ENCODE results near the gene INTS3.
"Not testable (repeated sequence)": the region's sequence is repeated elsewhere in the genome, so short reads cannot be mapped to it uniquely, and the experiment has no call there.

INTS3 gene

DNA sequence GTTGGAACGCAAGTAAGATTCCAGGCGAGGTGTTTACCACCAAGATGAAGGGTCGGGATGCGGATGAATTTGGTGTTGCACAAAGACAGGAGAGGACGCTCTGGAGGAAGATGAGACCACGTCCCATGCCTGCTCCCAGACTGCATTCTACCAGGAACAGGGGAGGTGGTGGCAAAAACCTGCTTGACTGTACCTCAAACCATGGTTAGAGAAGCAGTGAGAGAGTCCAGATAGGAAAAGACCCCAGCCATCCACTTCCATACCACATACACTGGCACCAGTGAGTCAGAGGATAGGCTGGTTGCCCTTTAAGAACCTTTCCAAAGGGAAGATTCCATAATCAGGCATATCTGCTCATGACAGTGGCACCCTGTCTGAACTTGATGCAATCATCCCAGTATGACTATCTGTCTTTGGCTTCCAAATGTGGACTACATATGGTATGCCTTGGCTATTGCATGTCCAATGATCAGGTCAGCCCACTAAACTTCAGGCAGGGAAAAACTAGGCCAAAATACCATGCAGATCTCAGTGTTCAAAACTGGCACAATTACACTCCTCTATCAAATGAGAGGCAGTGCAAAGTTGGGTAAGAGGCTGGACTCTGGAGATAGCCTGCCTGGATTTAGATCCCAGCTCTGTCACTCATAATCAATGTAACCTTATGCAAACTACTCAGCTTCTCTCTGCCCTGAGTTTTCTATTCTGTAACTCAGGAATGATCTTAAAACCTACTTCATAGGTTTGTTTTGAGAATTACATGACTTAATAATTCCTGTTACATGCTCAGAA, 28.7 kb upstream of the INTS3 start:
- in situ Hi-C loops (cut with MboI; ENCODE audit: low sequenced_read_pairs): no loop called here

DNA sequence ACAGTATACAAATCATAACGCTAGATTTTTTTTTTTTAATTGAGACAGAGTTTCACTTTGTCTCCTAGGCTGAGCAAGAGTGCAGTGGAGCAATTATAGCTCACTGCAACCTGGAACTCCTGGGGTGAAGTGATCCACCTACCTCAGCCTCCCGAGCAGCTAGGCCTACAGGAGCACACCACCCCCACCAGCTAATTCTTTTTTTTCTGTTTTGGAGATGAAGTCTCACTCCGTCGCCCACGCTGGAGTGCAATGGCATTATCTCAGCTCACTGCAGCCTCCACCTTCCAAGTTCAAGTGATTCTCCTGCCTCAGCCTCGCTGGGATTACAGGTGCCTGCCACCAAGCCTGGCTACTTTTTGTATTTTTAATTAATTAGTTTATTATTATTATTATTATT, 28.1 kb upstream of the INTS3 start:
- in situ Hi-C loops (cut with MboI; ENCODE audit: low sequenced_read_pairs): no loop called here

DNA sequence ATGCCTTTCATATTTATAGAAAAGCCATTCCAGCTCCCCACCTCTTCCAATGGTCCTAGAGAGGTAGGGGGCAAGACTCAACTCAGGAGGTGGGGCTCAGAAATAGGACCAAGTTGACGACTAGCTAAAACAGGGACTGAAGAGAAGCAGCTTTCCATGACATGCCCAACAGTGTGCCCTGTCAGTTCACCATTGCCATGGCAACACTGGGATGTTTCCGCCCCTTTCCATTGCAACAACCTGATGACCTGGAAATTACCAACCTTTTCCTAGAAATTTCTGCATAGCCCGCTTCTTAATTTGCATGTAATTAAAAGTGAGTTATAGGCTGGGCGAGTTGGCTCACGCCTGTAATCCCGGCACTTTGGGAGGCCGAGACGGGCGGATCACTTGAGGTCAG, 22.4 kb upstream of the INTS3 start:
- in situ Hi-C loops (cut with MboI; ENCODE audit: low sequenced_read_pairs): no loop called here

DNA sequence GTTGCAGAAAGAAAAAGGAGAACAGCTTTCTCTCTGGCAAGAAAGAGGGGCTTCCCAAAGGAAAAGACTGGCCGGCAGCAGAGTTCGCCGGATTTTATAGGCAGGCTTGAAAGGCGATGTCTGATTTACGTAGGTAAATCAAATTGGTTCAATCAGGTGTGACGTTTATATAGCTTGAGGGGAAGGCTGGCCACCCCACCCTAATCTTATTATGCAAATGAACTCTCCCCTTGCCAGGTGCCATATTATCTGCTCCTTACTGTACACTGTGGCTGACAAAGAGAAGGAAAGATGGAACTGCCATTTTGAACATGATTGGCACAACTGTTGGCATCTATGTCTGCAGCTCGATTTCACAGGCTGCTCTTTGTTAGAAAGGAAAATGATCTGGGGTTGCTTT, 16.8 kb upstream of the INTS3 start:
- in situ Hi-C loops (cut with MboI; ENCODE audit: low sequenced_read_pairs): no loop called here

DNA sequence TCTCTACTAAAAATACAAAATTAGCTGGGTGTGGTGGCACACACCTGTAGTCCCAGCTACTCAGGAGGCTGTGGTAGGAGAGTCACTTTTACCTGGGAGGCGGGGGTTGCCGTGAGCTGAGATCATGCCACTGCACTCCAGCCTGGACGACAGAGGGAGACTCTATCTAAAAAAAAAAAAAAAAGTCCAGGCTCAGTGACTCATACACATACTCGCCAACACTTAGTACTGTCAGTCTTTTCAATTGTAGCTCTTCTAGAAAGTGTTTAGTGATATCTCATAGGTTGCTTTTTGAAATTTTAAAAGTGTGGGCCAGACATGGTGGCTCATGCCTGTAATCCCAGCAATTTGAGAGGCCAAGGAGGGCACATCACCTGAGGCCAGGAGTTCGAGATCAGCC, 11.6 kb upstream of the INTS3 start:
- in situ Hi-C loops (cut with MboI; ENCODE audit: low sequenced_read_pairs): not testable (repeated sequence)

DNA sequence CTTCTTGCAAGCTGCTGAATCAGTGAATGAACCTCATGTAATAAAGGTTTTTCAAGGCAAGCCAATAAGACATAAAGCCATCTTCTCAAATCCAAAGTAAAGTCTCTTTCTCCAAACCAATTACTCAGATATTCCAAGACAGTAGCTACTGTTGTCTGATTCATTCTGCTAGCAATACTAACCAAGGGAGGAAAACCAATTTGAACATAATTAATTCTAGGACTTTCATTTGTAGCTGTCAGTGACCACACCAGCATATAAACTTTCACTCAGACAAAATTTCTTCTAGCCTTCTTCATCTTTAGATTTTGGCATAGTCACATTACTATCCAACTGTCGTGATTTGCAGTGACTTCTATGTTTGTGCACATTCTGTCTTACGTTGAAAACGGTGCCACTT, 10.5 kb upstream of the INTS3 start:
- in situ Hi-C loops (cut with MboI; ENCODE audit: low sequenced_read_pairs): no loop called here

DNA sequence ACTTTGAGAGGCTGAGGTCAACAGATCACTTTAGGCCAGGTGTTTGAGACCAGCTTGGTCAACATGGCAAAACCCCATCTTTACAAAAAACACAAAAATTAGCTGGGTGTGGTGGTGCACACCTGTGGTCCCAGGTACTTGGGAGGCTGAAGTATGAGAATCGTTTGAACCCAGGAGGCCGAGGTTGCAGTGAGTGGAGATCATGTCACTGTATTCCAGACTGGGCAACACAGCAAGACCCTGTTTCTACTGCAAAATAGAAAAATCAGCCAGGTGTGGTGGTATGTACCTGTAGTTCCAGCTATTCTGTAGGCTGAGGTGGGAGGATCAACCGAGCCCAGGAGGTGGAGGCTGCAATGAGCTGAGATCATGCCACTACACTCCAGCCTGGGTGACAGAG, 4.2 kb upstream of the INTS3 start:
- in situ Hi-C loops (cut with MboI; ENCODE audit: low sequenced_read_pairs): no loop called here

DNA sequence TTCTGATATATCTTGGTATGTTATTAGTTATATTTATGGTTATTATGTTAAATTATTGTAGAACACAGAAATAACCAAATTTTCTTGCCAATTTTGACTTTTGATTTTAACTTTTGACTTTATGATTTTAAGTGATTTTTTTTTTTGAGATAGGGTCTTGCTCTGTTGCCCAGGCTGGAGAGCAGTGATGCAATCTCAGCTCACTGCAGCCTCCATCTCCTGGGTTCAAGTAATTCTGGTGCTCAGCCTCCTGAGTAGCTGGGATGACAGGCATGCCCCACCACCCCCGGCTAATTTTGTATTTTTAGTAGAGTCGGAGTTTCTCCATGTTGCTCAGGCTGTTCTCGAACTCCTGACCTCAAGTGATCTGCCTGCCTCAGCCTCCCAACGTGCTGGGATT, 3.2 kb upstream of the INTS3 start:
- in situ Hi-C loops (cut with MboI; ENCODE audit: low sequenced_read_pairs): not testable (repeated sequence)

DNA sequence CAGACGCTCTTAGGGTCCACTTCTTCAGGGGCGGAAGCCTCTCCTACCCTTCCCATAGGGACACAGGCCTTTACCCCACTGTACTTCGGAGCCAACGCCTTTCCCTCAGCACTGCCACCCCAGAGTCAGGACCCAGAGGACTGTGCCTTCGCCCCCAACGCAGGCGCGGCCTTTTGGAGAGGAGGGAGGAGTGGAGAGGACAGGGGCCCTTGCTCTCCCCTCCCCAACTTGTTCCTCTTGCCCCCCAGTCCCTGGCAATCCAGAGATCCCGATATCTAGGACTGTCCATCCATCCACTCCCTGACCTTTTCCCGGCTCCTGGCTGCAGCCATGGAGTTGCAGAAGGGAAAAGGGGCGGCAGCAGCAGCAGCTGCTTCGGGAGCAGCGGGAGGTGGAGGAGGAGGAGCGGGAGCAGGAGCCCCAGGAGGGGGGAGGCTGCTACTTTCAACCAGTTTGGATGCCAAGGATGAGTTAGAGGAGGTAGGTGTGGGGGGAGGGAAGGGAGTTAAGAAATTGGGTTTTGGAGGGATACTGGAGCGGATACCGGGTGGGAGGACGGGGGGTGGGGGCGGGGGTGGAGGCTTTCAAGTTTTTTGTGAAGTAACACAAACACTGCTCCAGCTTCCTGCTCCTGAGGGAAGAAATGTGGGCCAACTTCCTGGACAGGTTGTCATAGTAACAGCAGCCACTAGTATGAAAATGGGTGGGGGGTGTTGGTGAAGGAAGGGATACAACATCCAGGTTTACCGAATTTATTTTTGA, 636 bp downstream of the INTS3 start:
- in situ Hi-C loops (cut with MboI; ENCODE audit: low sequenced_read_pairs): no loop called here

DNA sequence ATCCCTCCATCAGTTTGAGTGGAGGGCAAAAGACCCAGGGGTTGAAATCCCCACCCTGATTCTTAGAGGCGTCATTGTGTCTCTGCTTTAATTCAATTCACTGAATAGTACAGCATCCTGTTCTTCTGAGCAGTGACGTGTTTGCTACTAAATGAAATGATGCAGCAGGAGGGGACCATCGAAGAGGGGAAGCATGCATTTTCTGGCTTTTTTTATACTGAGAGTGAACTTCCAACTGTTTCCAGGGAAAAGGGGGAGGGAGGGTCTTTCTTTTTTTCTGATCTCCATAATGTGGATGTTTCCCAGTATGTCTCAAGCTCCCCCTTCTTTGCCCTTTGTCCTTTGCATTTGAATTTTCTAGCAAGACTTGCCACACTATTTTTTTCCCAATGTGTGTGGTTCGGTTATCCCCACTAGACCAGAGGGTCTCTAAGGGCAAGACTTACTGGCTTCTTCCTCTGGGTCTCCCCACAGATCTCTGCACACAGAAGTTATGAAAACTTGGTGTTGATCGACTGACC, 2.7 kb downstream of the INTS3 start:
- in situ Hi-C loops (cut with MboI; ENCODE audit: low sequenced_read_pairs): no loop called here

DNA sequence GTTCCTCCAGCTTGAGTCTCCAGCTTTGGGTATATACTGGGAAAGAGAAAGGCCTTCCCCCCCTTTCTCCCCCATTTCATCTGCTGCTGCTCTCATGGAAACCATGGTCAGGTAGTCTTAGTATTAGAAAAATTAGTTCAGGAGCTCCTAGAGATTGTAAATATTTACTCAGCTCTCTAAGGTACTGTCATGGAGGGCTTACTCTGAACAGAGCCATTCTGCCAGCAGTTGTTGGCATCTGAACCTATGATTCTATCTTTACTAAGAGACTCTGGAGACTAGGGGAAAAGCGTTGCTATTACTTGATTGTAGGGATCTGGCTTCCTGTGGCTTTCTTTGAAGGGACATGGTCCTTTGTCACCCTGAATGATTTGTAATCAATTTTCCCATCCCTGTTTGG, 6.1 kb downstream of the INTS3 start:
- in situ Hi-C loops (cut with MboI; ENCODE audit: low sequenced_read_pairs): no loop called here

DNA sequence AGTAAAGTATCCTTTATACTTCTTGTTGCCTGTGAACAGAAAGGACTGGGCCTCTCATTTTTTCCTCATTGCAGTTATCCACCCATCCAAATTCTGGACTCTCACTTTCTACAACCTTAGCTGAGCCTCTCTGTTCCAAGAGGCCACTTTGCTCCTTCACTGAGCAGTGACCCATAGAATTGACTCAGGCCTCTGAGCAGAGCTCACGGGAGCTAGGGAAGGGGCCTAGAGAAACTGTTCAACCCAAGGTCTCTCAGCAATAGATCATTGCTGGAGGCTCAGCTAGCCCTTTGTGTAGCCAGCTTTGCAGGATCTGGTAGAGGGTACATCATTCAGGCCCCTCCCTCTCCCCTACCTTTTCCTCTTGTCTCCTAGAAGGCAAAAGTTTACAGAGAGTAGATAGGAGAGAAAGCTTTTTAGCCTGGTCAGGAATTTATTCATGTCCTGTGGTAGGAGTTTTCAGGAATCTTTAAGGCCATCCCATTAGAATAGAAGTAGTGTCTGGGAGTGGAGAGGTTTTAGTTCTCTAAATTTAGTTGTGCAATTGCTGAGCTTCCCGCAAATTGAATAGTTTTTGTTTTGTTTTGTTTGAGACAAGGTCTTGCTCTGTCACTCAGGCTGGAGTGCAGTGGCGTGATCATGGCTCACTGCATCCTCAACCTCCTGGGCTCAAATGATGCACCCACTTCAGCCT, 6.7 kb downstream of the INTS3 start:
- in situ Hi-C loops (cut with MboI; ENCODE audit: low sequenced_read_pairs): no loop called here

DNA sequence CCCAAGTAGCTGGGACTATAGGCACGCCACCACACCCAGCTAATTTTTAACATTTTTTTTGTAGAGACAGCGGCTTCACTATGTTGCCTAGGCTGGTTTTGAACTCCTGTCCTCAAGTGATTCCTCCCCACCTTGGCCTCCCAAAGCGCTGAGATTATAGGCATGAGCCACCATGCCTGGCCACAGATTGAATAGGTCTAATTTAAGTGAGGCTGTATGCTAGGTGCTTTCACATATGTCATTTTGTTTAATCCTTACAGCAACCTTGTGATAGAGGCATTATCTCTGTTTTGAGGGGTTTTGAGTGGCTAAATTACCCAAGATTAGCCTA, 7.2 kb downstream of the INTS3 start:
- in situ Hi-C loops (cut with MboI; ENCODE audit: low sequenced_read_pairs): no loop called here

DNA sequence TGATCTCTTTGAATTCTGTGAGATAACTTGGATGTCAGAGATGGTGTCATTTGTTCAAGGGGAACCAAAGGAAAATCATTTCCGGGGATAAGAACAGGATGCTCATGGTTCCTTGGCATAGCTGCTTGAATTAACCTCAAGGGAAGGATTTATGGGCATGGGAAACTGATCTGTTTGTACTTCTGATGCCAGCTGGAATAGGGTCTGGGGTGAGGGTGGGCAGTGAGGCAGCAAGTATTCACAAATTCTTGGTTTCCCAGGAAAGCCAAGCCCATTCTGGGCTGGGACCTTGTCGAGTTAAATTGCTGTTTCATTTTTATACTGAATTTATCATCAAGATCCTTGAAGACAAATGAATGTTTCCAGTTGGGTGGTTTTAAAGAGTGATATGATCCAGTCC, 14.1 kb downstream of the INTS3 start:
- in situ Hi-C loops (cut with MboI; ENCODE audit: low sequenced_read_pairs): no loop called here

DNA sequence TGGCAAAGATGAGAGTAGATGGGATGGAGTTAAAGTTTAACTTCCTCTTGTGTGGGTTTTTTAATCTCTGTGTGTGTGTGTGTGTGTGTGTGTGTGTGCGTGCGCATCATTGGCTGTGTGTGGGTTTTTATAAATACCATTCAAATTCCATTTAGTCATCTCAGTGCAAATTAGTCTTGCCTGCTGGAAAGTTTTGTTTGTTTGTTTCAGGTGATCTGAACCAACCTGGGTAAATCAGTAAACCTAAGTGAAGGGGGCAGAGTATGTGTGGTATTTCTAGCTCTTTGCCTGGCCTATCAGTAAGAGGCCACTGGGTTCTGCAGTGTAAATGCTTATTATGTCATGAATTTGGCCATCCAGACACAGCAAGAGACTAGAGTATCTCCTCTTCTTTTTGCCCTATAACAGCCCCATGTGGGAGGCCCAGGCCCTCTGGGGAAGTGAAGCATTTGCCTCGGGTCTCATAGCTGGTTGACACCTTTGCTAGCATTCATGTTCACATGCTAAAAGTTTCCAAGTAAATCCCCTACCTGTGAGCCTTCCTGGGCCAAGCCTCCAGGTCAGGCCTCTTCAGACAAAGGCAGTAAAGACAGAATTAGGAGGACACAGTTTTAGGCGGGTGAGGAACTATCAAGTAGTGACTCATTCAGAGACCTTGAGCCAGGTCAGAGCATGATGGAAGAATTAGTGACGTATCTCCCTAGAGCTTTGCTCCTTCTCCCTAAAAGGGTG, 14.7 kb downstream of the INTS3 start:
- in situ Hi-C loops (cut with MboI; ENCODE audit: low sequenced_read_pairs): no loop called here

DNA sequence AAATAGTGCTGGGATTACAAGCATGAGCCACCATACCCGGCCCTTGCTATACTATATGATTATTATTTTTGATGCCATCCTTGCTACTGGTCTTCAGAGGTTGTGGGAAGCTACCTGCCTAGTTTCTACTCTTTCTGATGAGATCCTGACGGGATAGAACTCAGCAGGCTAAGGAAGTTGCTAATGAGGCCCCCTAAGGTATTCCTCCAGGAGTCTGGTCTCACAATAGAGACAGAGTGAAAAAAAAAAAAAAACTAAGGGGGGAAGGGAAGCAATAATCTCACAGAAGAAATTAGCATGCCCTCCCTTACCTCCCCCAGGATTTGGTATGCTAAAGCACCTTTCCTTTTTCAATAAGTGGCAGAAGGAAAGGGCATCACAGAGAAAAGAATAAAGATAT, 17.6 kb downstream of the INTS3 start:
- in situ Hi-C loops (cut with MboI; ENCODE audit: low sequenced_read_pairs): no loop called here

DNA sequence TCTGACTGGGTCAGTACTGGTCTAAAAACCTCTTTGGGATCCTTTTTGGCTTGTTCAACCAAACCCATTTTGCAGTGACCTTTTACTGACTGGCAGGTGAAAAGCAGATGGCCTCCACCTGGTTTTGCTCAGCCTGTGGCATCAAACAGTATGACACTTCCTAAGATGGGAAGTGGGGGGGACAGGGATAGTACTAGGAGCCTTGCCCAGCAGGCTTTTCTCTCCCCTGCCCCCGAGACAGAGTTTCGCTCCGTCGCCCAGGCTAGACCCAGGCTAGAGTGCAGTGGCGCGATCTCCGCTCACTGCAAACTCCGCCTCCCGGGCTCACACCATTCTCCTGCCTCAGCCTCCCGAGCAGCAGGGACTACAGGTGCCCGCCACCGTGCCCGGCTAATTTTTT, 18.3 kb downstream of the INTS3 start:
- in situ Hi-C loops (cut with MboI; ENCODE audit: low sequenced_read_pairs): no loop called here

DNA sequence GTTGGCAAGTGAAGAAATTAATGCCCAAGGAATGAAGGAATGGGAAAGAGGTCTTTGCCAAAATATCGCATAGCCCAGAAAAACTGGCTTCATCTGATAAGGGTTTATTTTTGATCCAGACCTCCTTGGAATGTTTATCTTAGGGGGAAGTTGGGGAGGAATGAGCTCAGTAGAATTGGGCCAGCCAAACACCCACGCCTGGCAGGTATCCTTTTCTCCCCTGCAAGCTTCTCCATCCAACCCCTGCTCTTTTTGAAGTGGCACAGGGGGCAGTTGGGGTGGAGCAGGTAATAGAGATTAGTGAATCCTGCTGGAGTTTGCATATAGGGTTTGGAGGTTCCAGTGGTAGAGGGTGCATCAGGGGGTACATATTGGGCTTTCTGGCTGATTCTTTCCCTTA, 21.1 kb downstream of the INTS3 start:
- in situ Hi-C loops (cut with MboI; ENCODE audit: low sequenced_read_pairs): no loop called here

DNA sequence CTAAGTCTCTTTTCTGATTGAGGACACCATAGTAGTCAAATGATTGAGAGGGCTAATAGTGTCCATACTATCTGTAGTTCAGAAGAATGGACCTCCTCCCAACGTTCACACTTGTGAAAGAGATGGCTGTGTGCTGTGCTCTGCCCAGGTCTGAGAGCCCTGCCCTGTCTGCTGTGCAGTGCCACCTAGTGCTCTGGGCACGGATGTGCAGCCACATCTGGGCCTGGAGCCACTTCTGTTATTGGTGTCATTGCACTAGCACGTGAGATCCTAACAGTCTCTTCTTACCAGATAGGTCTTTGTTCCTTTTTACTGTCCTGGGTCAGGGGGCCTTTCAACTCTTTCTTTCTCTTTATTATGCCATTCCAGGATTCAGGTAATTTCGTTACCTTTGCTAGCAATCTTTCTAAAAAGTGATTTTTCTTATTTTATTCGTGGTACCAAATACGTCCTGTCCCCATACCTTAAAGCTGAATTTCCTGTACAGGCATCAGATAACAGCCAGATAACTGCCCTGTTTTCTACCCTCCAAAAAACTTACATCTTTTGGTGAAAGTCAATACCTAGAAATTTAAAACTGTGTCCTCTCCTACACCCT, 21.7 kb downstream of the INTS3 start:
- in situ Hi-C loops (cut with MboI; ENCODE audit: low sequenced_read_pairs): loop anchor here (25.0 kb wide), 1 partner anchor 237 kb away; no protein-coding TSS in a partner anchor
